ENCODE data around the gene NOL12.

- TF ChIP-seq CSDC2 (CRISPR knock-in tag; IDR thresholded peaks at IDR 0.05) = no peak
- no peak for TF ChIP-seq ARNTL (CRISPR knock-in tag; IDR thresholded peaks at IDR 0.05; ENCODE audit: borderline replicate concordance, low read depth)
- TF ChIP-seq PATZ1 (CRISPR knock-in tag; IDR thresholded peaks at IDR 0.05; ENCODE audit: borderline replicate concordance) = no peak
- TF ChIP-seq BACH2 (CRISPR knock-in tag; IDR thresholded peaks at IDR 0.05; ENCODE audit: borderline replicate concordance) = no peak
- TF ChIP-seq ZFP3 (CRISPR knock-in tag; IDR thresholded peaks at IDR 0.05) = no peak
- TF ChIP-seq GLIS3 (CRISPR knock-in tag; IDR thresholded peaks at IDR 0.05) = no peak
- no peak for TF ChIP-seq TCF4 (CRISPR knock-in tag; IDR thresholded peaks at IDR 0.05; ENCODE audit: borderline replicate concordance)
These were observed 49.2 kb upstream of the NOL12 start for GRCh38 chr22:37636949-37637273.

Measured in SK-N-SH treated with all-trans-retinoic acid at 6 μM for 48 hours (cell line).